GM12892 (cell line): ENCODE data around the gene AIDA.

Source experiments
- POLR2A ChIP-seq: IDR thresholded peaks from 2 replicates; pipeline ENCODE4 v1.6.1; 2011; ENCODE audit warnings: low read depth, low read length, control low read depth
- TAF1 ChIP-seq: IDR thresholded peaks from 2 replicates; pipeline ENCODE4 v1.6.1; 2011; ENCODE audit warnings: low read depth, mild to moderate bottlenecking, control low read depth, low read length, borderline replicate concordance

- TF ChIP-seq POLR2A (no peak), TAF1 (no peak)
These were observed 37.6 kb upstream of the AIDA start for GRCh38 chr1:222749927-222750326.
